HEK293 (cell line): ENCODE data around the gene GDA.

Experiments used
- SP2 ChIP-seq: fragments of 450-650 bp; formaldehyde crosslinking; IDR thresholded peaks from 2 replicates; pipeline ENCODE4 v1.5.1; 2016; ENCODE audit warnings: missing biosample characterization, missing genetic modification characterization
- ZNF138 ChIP-seq: fragments of 450-650 bp; formaldehyde crosslinking; IDR thresholded peaks from 2 replicates; pipeline ENCODE4 v1.5.1; 2016; ENCODE audit warnings: missing biosample characterization, missing genetic modification characterization, borderline replicate concordance
- ZNF24 ChIP-seq: fragments of 450-650 bp; formaldehyde crosslinking; IDR thresholded peaks from 2 replicates; pipeline ENCODE4 v1.5.1; 2016; ENCODE audit warnings: missing biosample characterization, missing genetic modification characterization
- ZNF449 ChIP-seq: fragments of 450-650 bp; formaldehyde crosslinking; IDR thresholded peaks from 2 replicates; pipeline ENCODE4 v1.5.1; 2017; ENCODE audit warnings: missing biosample characterization, mild to moderate bottlenecking, missing genetic modification characterization, moderate library complexity
- ZNF639 ChIP-seq: fragments of 450-650 bp; formaldehyde crosslinking; IDR thresholded peaks from 2 replicates; pipeline ENCODE4 v1.5.1; 2016; ENCODE audit warnings: missing biosample characterization, missing genetic modification characterization
- TF ChIP-seq, protein P1 (sequence below): fragments of 450-650 bp; formaldehyde crosslinking; IDR thresholded peaks from 2 replicates; pipeline ENCODE4 v1.5.1; 2016; ENCODE audit warnings: missing biosample characterization, missing genetic modification characterization
- TF ChIP-seq, protein P2 (sequence below): fragments of 450-650 bp; formaldehyde crosslinking; IDR thresholded peaks from 2 replicates; pipeline ENCODE4 v1.5.1; 2016; ENCODE audit warnings: missing biosample characterization, missing genetic modification characterization
- TF ChIP-seq, protein P3 (sequence below): fragments of 450-650 bp; IDR thresholded peaks from 2 replicates; pipeline ENCODE4 v1.5.1; 2018; ENCODE audit warnings: missing biosample characterization, mild to moderate bottlenecking, missing genetic modification characterization

DNA sequence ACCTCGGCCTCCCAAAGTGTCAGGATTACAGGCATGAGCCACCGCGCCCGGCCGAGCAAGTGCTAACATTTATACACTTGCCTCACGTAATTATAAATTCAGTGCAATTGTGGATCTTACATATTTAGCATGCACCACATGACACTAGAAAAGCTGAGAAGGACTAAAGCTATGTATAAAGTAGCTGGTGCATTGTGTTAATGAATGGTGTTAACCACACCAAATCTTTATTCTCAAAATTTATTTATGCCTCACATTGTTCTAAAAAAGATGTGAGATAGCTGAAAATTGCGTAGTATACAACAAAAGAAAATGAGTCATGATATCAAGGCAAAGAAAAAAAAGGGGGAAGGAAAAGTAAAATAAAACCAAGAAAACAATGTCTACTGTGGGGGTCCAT is 54.8 kb downstream of the GDA start:
- TF ChIP-seq ZNF639 = no peak
- TF ChIP-seq, protein P1, sequence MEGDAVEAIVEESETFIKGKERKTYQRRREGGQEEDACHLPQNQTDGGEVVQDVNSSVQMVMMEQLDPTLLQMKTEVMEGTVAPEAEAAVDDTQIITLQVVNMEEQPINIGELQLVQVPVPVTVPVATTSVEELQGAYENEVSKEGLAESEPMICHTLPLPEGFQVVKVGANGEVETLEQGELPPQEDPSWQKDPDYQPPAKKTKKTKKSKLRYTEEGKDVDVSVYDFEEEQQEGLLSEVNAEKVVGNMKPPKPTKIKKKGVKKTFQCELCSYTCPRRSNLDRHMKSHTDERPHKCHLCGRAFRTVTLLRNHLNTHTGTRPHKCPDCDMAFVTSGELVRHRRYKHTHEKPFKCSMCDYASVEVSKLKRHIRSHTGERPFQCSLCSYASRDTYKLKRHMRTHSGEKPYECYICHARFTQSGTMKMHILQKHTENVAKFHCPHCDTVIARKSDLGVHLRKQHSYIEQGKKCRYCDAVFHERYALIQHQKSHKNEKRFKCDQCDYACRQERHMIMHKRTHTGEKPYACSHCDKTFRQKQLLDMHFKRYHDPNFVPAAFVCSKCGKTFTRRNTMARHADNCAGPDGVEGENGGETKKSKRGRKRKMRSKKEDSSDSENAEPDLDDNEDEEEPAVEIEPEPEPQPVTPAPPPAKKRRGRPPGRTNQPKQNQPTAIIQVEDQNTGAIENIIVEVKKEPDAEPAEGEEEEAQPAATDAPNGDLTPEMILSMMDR (tag by site-specific recombination) = no peak
- no peak for TF ChIP-seq SP2
- TF ChIP-seq, protein P2, sequence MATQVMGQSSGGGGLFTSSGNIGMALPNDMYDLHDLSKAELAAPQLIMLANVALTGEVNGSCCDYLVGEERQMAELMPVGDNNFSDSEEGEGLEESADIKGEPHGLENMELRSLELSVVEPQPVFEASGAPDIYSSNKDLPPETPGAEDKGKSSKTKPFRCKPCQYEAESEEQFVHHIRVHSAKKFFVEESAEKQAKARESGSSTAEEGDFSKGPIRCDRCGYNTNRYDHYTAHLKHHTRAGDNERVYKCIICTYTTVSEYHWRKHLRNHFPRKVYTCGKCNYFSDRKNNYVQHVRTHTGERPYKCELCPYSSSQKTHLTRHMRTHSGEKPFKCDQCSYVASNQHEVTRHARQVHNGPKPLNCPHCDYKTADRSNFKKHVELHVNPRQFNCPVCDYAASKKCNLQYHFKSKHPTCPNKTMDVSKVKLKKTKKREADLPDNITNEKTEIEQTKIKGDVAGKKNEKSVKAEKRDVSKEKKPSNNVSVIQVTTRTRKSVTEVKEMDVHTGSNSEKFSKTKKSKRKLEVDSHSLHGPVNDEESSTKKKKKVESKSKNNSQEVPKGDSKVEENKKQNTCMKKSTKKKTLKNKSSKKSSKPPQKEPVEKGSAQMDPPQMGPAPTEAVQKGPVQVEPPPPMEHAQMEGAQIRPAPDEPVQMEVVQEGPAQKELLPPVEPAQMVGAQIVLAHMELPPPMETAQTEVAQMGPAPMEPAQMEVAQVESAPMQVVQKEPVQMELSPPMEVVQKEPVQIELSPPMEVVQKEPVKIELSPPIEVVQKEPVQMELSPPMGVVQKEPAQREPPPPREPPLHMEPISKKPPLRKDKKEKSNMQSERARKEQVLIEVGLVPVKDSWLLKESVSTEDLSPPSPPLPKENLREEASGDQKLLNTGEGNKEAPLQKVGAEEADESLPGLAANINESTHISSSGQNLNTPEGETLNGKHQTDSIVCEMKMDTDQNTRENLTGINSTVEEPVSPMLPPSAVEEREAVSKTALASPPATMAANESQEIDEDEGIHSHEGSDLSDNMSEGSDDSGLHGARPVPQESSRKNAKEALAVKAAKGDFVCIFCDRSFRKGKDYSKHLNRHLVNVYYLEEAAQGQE (tag by site-specific recombination) = no peak
- TF ChIP-seq ZNF138 (tag by site-specific recombination) = no peak
- TF ChIP-seq ZNF449 (tag by site-specific recombination) = no peak
- TF ChIP-seq ZNF24 (tag by site-specific recombination) = no peak
- TF ChIP-seq, protein P3, sequence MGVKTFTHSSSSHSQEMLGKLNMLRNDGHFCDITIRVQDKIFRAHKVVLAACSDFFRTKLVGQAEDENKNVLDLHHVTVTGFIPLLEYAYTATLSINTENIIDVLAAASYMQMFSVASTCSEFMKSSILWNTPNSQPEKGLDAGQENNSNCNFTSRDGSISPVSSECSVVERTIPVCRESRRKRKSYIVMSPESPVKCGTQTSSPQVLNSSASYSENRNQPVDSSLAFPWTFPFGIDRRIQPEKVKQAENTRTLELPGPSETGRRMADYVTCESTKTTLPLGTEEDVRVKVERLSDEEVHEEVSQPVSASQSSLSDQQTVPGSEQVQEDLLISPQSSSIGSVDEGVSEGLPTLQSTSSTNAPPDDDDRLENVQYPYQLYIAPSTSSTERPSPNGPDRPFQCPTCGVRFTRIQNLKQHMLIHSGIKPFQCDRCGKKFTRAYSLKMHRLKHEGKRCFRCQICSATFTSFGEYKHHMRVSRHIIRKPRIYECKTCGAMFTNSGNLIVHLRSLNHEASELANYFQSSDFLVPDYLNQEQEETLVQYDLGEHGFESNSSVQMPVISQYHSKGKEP = no peak
